GM19438 (cell line): Measurements from ENCODE around the gene TFB1M.
"Not testable (repeated sequence)": the region's sequence is repeated elsewhere in the genome, so short reads cannot be mapped to it uniquely, and the experiment has no call there.

ENCODE experiments used
- ATAC-seq: cut with Tn5 transposase; IDR thresholded peaks from one replicate; pipeline ENCODE4 v1.9.1; 2021; ENCODE audit warnings: low read depth; ENCODE audit not compliant: unreplicated experiment

The TFB1M gene

DNA sequence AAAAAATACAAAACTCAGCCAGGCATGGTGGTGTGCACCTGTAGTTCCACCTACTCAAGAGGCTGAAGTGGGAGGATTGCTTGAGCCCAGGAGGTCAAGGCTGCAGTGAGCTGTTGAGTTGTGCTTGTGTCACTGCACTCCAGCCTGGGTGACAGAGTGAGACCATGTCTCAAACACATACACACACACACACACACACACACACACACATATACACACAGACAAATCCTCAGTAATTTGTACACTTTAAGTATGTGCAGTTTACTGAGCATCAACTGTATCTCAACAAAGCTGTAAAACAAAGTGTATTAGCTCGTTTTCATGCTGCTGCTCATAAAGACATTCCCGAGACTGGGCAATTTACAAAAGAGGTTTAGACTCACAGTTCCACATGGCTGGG is 7.3 kb downstream of the TFB1M start:
- no peak for ATAC-seq

DNA sequence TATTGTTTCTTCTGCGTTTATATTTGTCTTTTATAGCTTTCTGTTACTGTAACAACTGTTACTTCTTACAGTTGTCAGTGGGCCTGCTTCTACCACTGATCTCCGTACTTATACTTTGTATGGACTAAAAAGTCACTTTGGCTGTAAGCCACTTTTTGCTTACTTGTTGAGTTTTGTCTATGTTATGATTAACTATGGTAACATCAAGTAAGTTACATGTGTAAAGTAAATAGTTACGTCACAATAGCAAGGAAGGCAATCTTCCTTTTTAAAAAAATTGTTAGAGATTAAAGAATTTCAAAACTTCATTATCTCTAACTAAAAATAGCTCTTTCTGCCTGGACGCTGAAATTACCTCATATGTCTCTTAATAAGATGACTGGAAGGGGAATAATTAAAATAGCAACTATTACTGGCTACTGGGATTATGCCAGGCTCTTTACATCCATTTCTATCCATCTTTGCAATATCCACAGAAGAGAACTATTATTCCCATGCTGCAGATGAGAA is 10.9 kb downstream of the TFB1M start:
- ATAC-seq: no peak

GRCh38 chr6:155301867-155302266 is 12.4 kb downstream of the TFB1M start:
- no peak for ATAC-seq

GRCh38 chr6:155297669-155298068 is 16.6 kb downstream of the TFB1M start:
- no peak for ATAC-seq

DNA sequence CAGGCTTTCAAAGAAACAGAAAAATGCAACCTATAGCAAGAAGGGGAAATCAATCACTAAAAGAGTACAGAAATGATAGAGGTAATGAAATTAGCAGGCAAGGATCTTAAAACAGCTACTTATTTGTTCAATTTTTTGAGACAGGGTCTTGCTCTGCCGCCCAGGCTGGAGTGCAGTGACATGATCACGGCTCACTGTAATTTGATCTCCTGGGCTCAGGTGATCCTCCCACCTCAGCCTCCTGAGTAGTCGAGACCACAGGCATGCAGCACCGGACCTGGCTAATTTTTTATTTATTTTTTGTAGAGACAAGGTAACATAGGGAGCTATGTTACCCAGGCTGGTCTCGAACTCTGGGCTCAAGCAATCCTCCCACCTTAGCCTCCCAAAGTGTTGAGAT is 21.6 kb downstream of the TFB1M start:
- no peak for ATAC-seq

GRCh38 chr6:155291291-155291690 is 23.0 kb downstream of the TFB1M start:
- no peak for ATAC-seq

GRCh38 chr6:155290491-155290890 is 23.8 kb downstream of the TFB1M start:
- ATAC-seq: no peak

DNA sequence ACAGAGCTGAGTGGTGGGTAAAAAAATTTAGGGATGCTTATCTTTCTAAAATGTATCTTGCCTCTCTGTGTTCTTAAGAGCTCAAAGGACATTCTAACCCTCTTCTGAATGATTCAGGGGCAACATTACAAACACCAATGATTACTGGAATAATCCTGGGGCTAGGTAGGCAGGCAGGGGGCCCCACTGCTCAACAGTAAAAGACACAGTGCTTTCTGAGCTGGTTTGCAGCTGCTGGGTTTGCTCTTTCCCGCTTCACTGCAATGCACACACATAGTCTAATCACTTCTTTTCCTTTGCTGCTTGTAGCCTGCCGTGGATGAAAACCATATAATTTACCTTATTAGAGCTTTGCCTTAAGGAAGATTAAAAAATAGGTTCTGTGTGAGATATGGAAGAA is 26.5 kb downstream of the TFB1M start:
- ATAC-seq: no peak

DNA sequence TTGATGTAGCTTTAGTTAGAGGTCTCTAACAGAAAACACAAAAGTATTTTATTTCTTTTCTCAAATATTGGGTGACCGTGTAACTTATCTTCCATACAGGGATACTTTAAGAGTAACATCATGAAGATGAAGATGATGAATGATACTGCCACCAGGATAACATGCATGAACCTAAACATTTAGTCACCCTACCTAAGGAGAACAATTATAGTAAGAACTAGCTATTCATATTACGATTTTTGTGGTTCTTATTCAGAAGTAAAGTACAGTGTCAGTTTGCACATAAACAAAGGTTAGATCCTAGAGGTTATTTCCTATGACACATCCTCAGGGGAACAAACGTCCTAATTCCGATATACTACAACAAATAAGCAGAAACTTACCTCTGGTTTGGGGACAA is 29.5 kb downstream of the TFB1M start:
- no peak for ATAC-seq

DNA sequence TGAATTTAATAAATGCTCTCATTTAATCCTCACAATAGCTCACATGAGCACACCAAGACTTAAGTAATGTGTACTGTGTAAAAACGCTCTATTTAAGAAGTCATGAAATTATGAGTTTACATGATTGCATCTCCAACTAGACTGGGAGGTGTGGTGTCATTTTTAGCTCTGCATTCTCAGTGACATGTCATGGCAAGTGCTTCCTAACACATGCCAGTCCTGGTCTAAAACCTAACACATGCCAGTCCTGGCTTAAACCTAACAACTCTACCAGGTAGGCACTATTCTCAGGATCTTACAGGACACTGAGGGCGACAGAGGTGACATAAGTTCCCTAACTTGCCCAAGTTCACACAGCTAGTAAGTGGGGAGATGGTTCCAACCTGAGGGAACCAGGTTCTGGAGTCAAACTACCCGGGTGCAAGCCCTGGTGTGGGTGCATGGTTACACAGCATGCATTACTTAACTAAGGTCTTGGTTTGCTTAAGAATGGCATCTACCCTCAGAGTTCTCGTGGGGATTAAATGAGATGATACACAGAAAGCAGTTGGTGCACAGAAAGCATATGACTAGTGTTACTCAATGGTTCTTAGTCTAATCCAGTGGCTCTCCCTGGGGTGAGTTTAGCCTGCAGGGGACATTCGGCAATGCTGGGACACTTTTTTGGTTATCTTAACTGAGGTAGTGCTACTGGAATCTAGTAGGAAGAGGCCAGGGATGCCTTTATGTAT is 35.8 kb downstream of the TFB1M start:
- no peak for ATAC-seq

DNA sequence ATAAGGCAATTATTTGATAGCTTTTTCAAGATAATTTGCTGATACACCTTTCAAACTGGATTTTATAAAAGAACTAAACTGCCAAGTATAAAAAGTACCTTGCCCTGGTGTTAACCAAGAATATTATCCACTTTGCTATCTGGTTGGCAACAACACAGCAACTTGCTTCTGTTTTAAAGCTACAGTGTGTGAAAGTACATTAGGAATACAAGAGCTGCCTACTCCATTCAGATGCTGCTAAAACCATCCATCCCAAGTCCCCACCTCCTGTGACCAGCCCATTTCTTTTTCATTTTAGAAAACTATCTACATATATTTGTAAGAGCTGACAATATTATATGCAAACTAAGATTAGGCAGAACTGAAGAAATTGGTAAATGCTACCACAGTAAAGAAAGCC is 37.6 kb downstream of the TFB1M start:
- no peak for ATAC-seq

GRCh38 chr6:155275808-155276480 is 38.3 kb downstream of the TFB1M start:
- ATAC-seq: no peak

- ATAC-seq: no peak
Measured at GRCh38 chr6:155274533-155274932, 39.8 kb downstream of the TFB1M start.

GRCh38 chr6:155274106-155274505 is 40.2 kb downstream of the TFB1M start:
- no peak for ATAC-seq

DNA sequence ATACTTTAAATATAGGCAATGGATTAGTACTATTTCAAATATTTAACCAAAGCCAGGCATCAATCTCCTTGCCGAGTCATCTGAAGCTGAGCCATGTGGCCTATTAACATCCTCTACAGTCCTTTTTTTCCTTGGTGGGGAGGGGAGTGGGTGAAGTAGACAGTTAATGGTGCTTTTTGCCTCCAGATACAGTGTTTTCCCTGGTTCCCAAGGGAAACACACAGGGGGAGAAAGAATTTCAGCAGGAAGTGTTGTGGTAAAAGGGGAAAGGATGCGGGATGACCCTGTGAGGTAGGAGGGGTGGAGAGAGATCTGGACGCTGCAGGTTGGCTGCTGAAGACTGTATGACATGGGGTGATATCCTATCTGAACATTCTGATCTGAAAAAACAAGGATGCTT is 40.9 kb downstream of the TFB1M start:
- no peak for ATAC-seq

DNA sequence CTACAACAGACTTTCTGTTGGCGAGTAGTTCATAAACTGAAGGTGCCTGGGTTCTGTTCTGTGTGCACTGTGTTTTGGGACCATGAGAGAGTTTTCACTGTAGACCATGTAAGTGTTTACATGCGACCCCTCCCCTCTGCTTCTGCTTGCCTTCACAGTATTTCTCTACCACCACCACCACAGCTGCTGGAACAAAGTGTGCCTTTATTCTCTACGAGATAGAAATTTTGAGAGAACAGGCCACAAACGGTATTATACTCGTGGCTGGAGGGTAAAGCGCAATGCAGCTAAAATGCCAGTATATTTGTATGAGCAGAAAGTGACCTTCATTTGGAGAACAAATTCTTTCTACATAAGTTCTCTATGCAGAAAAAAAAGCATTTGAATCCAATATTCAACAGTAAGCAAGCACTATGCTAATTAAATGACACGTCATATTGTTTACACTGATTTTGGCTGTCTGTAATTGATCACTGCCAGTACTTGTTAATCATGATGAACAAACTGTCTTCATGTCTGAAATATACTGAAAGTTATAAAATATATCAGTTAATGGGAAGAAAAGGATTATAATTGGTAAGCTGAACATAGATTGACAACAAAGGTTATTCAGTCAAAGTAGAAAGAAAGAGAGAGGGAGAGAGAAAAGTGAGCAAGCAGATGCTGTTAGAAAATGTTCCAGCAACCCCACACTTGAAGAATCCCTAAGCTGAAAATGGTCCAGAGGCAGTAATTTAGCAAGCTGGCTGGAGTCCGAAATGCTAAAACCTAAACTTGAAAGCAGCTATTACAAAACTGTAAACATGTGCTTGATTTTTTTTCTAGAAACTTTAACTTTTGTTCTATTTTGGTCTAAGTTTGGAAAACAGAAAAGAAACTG is 41.7 kb downstream of the TFB1M start:
- no peak for ATAC-seq

GRCh38 chr6:155271145-155271544 is 43.1 kb downstream of the TFB1M start:
- ATAC-seq: no peak

DNA sequence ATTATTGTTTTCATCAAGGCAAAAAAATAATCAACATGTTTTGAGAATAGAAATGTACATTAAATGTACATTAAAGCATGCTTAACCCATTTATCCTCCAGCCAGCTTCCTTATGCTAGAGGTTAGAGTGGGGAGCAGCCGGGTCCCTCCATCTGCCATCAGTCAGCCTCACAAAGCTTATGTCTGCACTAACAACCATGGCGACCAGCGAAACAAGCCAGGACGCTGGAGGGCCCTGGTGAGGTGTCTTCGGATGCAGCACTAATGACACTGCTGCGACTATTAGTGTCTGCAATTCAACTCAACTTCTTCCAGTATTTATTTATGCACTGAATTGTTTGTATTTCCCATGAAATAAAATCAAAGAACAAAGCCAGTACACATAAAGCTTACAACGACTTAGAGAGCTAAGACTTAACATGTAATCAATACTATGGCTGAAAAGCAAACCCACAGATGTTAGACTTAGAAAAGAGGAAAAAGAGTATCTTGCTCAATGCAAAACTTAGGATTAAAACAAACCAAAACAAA is 43.7 kb downstream of the TFB1M start:
- ATAC-seq: no peak

DNA sequence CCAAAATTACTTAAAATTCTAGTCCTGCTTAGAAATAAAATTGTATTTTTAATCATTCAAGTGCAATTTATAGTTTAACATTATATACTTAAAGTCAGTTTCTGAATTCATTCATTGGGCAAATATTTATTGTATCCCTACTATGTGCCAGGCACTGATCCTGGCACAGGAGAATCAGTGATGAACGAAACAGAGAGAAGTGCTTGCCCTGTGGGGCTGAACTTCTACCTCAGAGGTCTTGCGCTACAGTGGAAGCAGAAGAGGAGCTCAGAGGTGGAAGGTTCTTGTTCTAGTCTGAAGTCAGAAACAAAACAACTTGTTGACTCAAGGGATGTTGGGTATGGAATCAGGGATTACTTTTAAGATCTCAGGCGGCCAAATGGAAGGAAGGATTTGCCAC is 44.5 kb downstream of the TFB1M start:
- no peak for ATAC-seq

GRCh38 chr6:155268088-155268867 is 46.0 kb downstream of the TFB1M start:
- not testable (repeated sequence) for ATAC-seq
